Tibial nerve (tissue), 4 donors: Measurements from ENCODE around the gene SEPTIN1. TPM values are rescaled to one million over a fixed set of nuclear protein-coding genes. Genes with fewer than 3 reads are reported as not detected.

Experiments used
- DNase-seq, 2 donors: peaks; one replicate each; pipeline ENCODE4 v3.0.0-alpha.2; 2019; ENCODE audit warnings: low spot score in 2 of 2
- H3K27ac ChIP-seq, 4 donors: fragments of 200-600 bp; sonication (generic) in 3 of 4; one replicate each; pipeline ENCODE4 v1.5.1; 2017 to 2019; ENCODE audit warnings: mild to moderate bottlenecking in 1 of 4
- H3K27me3 ChIP-seq, 2 donors: fragments of 200-600 bp; sonication (generic) in 1 of 2; one replicate each; pipeline versions ENCODE4 v1.5.1 to v1.6.0; 2017 to 2019
- H3K36me3 ChIP-seq, 3 donors: fragments of 200-600 bp; sonication (generic); one replicate each; pipeline ENCODE4 v1.5.1; 2018 to 2019
- H3K4me1 ChIP-seq, 4 donors: fragments of 200-600 bp; sonication (generic) in 3 of 4; one replicate each; pipeline ENCODE4 v1.5.1; 2017 to 2019
- H3K4me3 ChIP-seq, 4 donors: fragments of 200-600 bp; sonication (generic) in 3 of 4; one replicate each; pipeline ENCODE4 v1.5.1; 2017 to 2019; ENCODE audit warnings: mild to moderate bottlenecking in 1 of 4, moderate library complexity in 1 of 4
- H3K9me3 ChIP-seq, 4 donors: fragments of 200-600 bp; sonication (generic) in 3 of 4; one replicate each; pipeline ENCODE4 v1.5.1; 2017 to 2019
- CTCF ChIP-seq, 5 experiments: fragments of 200-600 bp in 3 of 5; fragments of 450-650 bp in 2 of 5; sonication (generic) in 3 of 5; IDR thresholded peaks; one replicate each; pipeline ENCODE4 v1.5.1; 2016 to 2019; ENCODE audit warnings: antibody characterized with exemption in 5 of 5, mild to moderate bottlenecking in 3 of 5, moderate library complexity in 2 of 5
- EP300 ChIP-seq, 2 donors: sonication (generic); formaldehyde crosslinking; IDR thresholded peaks; one replicate each; pipeline ENCODE4 v1.6.1; 2017; ENCODE audit warnings: antibody characterized with exemption in 2 of 2, mild to moderate bottlenecking in 1 of 2
- POLR2A ChIP-seq, 2 donors: fragments of 450-650 bp; IDR thresholded peaks; one replicate each; pipeline ENCODE4 v1.6.1; 2017; ENCODE audit warnings: antibody characterized with exemption in 2 of 2, mild to moderate bottlenecking in 2 of 2, moderate library complexity in 2 of 2
- WGBS, 2 donors: methylation state at CpG; one replicate each; pipeline ENCODE4 v1.1.5; 2018; 5-methylcytosine and 5-hydroxymethylcytosine counted together
- total RNA-seq, 4 donors: library from RNA; depleted of rRNA; stranded (reverse); fragments of >200 nt; gene quantifications; one replicate each; pipeline ENCODE4 v1.1.0, GENCODE V29; 2016

SEPTIN1 gene
- total RNA-seq, 4 donors from 2014 or later = 1.4 to 4.8 (median 3.6) TPM; not detected in 1

GRCh38 chr16:30401768-30402425 is 19.5 kb upstream of the SEPTIN1 start:
- TF ChIP-seq EP300 (IDR thresholded peaks at IDR 0.05) (no peak), CTCF (IDR thresholded peaks at IDR 0.05) (no peak), POLR2A (IDR thresholded peaks at IDR 0.05) (no peak)
- WGBS, 2 donors = 82 to 83% methylated on average over 8 of the region's 8 CpGs
- no peaks in the 10 kb centered on the region for H3K9me3 ChIP-seq
- H3K4me3 ChIP-seq = no peak overlapping the region
- no peak for DNase-seq
- peaks cover 0 to 31% (median 5%) of the 10 kb centered on the region in 4 donors for H3K4me1 ChIP-seq
- H3K27me3 ChIP-seq = no peaks in the 10 kb centered on the region
- H3K27ac ChIP-seq = no peak overlapping the region
- peaks cover 0 to 16% (median 0%) of the 10 kb centered on the region in 3 donors for H3K36me3 ChIP-seq

- Histone ChIP-seq H3K4me1 (peaks cover 4 to 41% (median 16%) of the 10 kb centered on the region in 4 donors), H3K36me3 (peaks cover 0 to 16% (median 0%) of the 10 kb centered on the region in 3 donors), H3K9me3 (no peaks in the 10 kb centered on the region), H3K27ac (peak overlapping the region; percentile 68 to 95 (median 85)), H3K4me3 (peak overlapping the region; percentile 39 to 82 (median 75)), H3K27me3 (no peaks in the 10 kb centered on the region)
- TF ChIP-seq CTCF (IDR thresholded peaks at IDR 0.05) (no peak), POLR2A (IDR thresholded peaks at IDR 0.05) (no peak), EP300 (IDR thresholded peaks at IDR 0.05) (no peak)
- no peak for DNase-seq
- WGBS, 2 donors = 11% methylated on average over 12 of the region's 12 CpGs
Measured at GRCh38 chr16:30399435-30400186, 17.2 kb upstream of the SEPTIN1 start.

- H3K27me3 ChIP-seq = no peaks in the 10 kb centered on the region
- H3K4me1 ChIP-seq = peaks cover 4 to 47% (median 18%) of the 10 kb centered on the region in 4 donors
- H3K9me3 ChIP-seq = no peaks in the 10 kb centered on the region
- 80 to 85% methylated on average over 18 to 22 of the region's 23 CpGs for WGBS, 2 donors
- H3K36me3 ChIP-seq = peaks cover 0 to 16% (median 0%) of the 10 kb centered on the region in 3 donors
- peak overlapping the region in 2 of 4 donors; percentile 92 to 95 for H3K27ac ChIP-seq
- H3K4me3 ChIP-seq = no peak overlapping the region
- TF ChIP-seq POLR2A (IDR thresholded peaks at IDR 0.05) (no peak), CTCF (IDR thresholded peaks at IDR 0.05) (no peak)
- no peak for DNase-seq
Measured at GRCh38 chr16:30398661-30399434, 16.5 kb upstream of the SEPTIN1 start.

- H3K4me3 ChIP-seq = no peak overlapping the region
- H3K36me3 ChIP-seq = peaks cover 0 to 16% (median 0%) of the 10 kb centered on the region in 3 donors
- H3K27me3 ChIP-seq = no peaks in the 10 kb centered on the region
- H3K27ac ChIP-seq = peak overlapping the region in 1 of 4 donors; percentile 92
- no peak for DNase-seq
- peaks cover 4 to 47% (median 18%) of the 10 kb centered on the region in 4 donors for H3K4me1 ChIP-seq
- WGBS, 2 donors = 86 to 90% methylated on average over 17 to 28 of the region's 42 CpGs
- no peaks in the 10 kb centered on the region for H3K9me3 ChIP-seq
- no peak for TF ChIP-seq EP300 (IDR thresholded peaks at IDR 0.05)
- TF ChIP-seq CTCF (IDR thresholded peaks at IDR 0.05) = no peak
- TF ChIP-seq POLR2A (IDR thresholded peaks at IDR 0.05) = no peak
Measured at GRCh38 chr16:30397776-30398660, 15.7 kb upstream of the SEPTIN1 start.
